ENCODE data around the gene ANKMY1.

Gene ANKMY1

DNA sequence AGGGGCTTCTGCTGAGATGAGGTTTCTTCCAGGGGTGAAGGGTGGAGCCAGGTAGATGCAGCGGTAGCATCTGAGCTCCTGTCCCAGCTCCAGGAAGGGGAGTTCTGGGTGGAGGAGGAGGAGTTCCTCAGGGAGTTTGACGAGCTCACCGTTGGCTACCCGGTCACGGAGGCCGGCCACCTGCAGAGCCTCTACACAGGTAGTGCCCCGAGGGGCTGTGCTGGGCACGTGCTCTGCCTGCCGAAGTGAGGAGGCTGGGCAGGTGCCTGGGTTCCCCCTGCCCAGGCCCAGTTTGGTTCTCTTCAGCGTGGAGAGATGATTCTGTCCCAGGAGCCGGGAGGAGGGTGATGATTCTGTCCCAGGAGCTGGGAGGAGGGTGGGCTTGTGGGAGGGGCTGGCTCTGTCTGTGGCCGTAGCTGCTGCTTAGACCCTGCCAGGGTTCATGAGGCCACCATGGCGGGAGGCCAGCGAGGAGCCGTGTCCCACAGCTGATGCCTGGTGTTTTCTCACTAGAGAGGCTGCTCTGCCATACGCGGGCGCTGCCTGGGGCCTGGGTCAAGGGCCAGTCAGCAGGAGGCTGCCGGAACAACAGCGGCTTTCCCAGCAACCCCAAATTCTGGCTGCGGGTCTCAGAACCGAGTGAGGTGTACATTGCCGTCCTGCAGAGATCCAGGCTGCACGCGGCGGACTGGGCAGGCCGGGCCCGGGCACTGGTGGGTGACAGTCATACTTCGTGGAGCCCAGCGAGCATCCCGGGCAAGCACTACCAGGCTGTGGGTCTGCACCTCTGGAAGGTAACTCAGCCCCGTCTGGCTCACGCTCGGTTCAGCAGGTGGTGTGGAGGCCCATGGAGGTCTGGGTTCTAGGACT lies 37.0 kb upstream of the ANKMY1 start:
- no peak for DNase-seq

DNA sequence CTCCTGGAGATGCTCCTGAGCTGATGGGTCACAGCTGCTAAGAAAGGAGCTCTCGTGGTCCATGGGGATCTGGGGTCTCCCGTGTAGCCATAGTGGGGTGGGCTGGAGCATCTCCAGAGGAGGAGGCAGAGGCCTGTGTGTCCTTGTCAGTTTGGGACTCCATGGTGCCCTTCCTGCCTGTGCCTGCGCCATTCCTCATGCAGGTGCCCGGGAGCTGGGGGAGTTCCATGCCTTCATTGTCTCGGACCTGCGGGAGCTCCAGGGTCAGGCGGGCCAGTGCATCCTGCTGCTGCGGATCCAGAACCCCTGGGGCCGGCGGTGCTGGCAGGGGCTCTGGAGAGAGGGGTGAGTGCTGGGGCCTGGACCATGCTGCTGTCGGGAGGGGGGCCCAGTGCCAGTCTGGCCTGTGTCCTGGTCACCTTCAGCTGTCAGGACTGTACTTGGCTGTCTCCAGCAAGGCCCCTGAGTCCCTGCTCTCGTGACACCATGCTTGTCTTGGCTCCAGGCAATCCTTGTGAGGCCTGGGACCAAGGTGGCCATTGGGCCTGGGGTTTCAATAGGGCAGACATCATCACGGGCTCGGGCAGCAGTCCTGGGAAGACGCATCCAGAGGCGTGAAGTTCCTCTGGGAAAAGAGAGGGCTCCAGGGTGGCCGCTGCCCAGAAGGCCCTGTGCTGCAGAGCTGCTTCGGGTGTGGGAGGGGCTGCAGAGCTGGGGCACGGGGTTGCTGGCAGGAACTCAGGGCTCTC lies 36.1 kb upstream of the ANKMY1 start:
- no peak for DNase-seq

DNA sequence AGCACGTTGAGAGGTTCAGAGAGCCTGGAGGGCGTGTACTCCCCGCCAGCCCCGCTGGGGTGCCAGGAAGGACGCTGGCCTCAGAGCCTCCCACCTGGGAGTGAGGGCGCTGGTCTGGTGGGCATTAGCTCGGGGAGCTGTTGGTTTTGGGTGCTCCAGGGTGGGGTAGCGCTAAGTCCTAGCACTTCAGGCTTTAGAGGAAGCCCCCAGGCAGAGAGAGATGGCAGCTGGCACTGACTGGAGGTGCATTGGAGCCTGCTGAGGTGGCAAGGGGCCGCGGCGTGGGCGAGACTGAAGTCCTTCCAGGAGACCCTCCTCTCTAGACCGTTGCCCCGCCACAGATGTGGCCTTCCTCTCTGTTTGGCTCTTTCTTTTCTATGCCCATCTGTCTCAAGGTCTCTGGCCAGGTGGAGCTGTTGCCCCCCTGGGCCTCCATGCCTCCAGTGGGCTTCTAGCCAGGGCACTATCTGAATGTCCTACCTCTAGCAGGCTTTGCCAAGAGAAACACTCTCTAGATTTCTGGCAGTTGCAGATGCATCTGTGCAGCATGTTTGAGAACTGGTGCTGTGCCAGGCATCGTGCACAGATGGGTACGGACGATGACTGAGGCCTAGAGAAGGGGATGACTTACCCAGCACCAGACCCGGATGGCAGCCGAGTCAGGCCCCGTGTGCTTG lies 35.4 kb upstream of the ANKMY1 start:
- no peak for DNase-seq

DNA sequence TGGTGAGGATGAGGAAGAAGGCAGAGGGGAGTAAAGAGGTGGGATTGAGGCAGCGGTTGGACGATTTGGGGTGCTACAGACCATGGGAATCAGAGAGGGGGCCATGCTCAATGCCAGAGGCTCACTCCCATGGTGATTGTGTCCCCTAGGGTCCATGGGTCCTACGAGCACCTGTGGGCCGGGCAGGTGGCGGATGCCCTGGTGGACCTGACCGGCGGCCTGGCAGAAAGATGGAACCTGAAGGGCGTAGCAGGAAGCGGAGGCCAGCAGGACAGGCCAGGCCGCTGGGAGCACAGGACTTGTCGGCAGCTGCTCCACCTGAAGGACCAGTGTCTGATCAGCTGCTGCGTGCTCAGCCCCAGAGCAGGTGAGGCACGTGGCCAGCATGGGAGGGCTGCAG lies 34.0 kb upstream of the ANKMY1 start:
- DNase-seq, result no peak

DNA sequence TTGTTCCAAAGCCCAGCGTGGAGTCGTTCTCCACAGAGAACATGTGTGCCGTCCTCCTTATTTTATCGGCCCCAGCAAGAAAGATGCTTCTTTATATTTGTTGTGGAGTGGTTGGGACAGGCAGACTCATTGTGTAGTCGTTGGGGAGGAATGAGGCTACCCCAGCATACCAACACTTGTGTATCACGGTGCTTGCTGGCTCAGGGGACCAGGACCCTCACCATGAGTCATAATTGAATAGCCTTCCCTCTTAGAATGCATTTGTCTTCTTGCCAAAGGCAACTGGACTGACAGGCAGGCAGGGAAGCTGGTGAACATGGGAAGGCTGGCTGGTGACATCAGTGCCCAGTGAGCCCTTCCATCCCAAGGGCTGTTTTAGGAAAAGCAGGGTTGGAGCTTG lies 33.4 kb upstream of the ANKMY1 start:
- DNase-seq, result no peak

DNA sequence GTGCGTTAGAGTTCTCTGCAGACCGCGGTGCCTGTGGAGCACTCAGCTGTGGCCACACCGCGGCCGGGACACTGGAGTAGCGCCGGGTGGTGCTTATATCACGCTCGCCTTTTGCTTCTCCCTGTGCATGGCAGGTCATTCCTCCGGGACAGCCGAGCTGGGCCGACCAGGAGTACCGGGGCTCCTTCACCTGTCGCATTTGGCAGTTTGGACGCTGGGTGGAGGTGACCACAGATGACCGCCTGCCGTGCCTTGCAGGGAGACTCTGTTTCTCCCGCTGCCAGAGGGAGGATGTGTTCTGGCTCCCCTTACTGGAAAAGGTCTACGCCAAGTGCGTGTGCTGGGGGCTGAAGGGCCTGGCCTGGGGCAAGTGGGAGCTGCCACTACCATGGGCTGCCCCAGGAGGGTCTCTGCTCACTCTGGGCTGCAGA lies 32.9 kb upstream of the ANKMY1 start:
- DNase-seq, result no peak

DNA sequence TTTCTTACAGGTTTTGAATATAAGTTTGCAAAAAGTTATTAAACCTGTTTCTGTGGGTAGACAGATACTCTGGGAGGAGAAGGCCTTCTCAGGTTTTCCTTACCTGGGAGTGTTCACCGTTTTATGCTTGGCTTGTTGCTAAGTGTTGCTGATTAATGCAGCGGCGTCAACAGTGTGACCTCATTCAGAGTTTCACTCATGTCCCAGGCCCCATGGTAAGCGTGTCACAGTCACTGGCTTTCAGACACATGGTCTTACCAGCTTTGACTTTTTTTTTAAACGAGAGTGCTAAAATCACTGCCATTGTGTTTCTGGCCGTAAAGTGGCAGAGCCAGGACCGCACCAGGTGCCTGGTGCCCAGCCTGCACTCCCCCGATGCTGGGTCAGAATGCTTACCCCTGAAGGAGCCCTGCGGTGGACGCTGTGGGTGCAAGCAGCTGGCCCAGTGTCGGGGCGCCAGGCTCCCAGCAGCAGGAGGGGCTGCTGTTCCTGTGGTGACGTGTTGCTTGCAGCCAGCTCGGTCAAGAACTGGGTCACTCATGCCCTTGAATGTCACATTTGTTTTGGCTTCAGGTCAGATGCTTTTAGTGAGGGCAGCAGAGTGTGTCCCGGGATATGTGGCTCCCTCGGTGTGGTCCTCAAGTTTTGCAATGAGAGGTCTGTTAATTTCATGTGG lies 32.2 kb upstream of the ANKMY1 start:
- no peak for DNase-seq

DNA sequence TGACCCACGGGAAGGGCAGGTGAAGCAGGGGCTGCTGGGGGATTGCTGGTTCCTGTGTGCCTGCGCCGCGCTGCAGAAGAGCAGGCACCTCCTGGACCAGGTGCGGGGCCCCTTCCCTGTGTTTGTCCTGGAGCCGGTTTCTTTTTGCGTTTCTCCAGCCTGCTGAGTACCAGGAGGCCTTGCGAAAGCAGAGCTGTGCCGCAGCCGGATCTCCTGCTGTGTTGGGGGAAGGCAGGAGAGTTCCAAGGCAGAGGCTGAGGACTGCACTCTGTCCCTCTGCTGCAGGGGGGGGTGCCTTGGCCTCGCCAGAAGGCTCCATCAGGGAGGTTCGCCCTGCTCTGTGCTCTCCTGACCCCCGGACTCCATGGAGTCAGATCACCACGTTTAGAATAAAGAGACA lies 31.6 kb upstream of the ANKMY1 start:
- no peak for DNase-seq

DNA sequence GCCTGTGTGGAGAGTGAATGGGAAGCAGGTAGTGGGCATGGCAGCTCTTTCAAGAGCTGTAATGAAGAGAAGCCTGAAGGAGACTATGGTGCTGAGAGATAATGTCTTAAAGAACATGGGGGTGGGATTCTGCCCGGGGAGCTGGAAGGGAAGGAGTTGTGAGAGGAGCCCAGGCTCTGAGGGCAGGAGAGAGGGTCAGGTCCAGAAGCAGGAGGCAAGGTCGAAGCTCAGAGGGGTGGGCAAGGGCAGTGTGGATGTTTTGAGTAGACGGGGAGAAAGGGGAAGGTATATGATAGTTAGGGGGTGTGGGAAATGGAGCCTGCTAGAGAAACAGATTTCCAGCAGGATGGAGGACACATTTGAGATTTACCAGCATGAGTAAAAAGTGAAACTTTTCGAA lies 30.9 kb upstream of the ANKMY1 start:
- no peak for DNase-seq

DNA sequence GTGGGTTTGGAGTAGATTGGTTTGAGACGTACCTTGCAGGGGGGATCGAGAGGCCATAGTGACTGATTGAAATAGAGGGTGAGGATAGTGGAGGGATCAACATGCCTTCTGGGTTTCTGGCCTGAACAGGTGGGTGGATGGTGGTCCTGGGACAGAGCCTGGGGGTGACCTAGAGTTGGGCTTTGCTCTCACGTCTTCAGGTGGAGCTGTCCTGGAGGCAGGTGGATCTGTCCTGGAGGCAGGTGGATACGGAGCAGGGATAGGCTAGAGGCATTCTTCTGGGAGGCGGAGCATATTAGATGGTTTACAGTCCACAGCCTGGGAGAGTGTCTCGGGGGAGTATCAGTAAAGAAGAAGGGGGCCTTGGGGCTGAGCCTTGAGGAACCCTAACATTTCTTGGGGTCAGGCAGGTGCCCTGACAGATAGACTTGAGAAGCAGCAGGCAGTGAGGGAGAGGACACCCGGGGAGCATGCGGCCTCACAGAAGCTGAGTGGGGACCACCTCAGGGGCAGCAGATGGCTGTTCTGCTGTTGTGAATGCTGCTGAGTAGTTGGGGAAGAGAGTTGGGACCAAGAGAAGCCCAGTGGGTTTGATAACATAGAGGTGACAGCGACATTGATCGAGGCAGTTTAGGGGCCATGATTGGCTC lies 30.3 kb upstream of the ANKMY1 start:
- no peak for DNase-seq

DNA sequence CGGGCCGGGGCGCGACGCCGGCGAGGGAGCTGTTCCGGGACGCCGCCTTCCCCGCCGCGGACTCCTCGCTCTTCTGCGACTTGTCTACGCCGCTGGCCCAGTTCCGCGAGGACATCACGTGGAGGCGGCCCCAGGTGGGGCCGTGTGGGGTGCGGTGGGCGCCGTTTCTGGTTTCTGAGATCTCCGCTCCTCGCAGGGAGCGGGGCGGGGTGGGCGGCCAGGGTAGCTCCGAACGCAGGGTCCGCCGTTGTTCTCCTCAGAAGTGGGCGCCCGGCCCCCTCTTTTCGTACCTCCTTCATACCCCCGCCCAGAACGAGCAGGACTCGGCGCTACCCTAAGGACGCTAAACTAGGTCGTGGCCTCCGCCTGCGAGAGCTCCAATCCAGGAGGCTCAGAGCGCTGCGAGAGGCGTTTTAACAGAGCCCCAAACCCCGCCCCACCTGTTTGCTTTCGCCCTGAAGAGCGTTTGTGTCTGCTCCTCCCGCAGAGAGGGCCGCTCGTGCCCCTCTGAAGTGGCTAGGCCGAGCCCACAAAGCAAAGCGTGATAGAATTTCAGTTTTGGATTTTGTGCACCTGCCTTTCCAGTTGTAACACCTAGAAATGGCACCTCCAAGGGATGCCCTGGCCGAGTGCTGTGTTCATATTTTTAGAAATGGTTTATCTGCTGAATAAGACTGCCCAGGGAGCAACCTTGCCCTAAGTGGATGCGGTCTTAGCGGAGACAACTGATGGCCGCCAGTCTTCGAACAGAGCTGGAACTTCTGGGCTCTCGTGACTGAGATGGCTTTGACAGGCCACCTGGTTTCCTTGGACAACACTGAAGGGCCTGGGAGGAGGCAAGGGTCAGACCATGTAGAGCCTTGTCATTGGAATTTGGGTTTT lies 29.4 kb upstream of the ANKMY1 start:
- DNase-seq, result peak in 1 of 2 donors; percentile 8

DNA sequence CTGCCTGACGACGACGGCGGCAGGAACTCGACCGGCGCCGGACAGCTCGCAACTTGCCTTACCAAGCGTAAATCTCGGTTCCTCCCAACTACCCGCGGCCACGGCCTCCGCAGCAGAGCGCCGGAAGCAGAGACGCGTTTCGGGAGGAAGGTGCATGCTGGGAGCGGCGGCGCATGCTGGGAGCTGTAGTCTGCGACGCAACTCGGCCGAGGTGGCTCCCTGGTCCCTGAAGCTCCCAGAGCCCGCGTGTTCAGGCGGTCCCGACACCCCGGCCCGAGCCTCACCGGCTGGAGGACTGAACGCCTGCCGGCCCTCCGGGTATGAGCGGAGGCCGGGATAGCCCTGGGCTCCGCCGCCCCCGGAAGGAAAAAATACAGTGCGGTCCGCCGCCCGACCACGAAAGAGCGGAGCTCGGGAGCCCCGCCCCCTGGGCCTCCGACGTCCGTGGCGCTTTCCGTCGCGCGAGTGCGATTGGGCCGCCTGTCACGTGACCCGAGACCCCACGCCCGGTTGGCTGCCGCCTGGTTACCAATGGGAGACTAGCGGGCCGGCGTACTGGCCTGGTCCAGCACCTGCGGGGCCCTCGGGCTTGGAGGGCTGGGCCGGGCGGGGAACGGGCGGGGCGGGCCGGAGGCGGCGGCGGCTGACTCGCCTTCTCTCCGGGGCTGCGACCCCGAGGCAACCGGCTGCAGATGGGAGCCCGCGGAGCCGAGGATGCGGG lies 28.6 kb upstream of the ANKMY1 start, which contains the start of gene CAPN10:
Gene CAPN10, plus strand, starts transcription at position 537 of the 721 bp plus-strand sequence. Its CDS starts 178 bp downstream, at position 715.
- peak; percentile 95 to 97 for DNase-seq

DNA sequence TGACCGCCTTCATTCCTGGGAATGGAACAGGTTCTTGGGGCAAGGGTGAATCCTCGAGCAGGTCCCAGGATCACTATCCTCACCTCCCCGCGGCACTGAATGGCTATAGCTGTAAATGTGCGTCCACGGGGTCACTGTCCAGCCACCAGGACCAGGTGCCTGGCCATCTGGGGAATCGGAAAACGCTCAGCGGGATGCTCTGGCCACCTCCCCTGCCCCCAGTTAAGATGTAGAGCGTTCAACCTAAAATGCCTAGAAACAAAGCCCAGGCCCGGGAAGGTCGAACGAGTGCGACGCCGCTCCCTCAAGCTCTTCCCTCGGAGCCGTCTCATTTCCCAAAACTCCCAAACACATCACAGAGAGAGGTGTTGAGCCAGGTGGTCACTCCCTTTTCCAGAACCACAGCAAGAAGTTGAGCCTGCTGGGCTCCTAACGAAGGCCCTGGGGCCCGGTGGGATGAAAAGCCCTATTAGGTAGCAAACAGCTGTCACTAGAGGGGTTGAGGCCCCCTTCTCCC lies 28.0 kb upstream of the ANKMY1 start:
- DNase-seq, result no peak

DNA sequence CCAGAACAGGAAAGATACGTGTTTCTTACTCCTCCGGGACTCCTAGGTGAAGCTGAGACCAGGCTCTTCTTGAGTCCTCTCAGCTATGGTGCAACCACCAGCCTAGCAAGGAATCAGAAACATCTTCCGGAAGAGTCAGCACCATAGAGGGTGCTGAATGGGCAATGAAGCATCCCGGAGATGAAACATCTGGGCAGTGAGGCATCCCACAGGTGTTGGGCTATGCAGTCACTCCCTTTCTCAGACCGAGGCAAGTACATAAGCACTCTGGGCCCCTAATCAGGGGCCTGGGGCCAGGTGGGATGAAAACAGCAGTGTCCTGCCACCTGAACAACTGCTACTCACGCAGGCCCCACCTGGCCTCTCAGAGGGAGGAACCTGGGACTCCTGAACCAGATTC lies 27.3 kb upstream of the ANKMY1 start:
- DNase-seq, result no peak

DNA sequence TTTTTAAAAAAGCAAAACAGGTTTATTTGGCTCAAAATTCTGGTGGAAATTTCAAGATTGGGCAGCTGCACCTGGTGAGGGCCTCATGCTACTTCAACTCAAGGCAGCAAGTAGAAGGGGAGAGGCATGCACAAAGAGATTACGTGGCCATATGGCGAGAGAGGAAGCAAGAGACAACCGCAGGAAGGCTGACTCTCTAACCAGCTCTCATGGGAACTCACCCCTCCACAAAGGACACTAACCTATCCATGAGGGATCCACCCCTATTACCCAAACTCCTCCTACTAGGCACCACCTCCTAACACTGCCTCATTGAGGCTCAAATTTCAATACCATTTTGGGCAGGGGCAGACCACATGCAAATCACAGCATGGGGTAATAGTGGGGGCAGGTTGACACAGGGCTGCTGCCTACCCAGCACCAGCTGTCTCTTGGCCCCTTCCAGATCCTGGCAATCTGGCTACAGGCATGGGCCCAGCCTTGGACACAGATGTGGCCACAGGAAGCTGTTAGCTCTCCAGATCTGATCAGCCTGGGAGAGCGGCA lies 26.8 kb upstream of the ANKMY1 start:
- peak; percentile 48 to 64 for DNase-seq

DNA sequence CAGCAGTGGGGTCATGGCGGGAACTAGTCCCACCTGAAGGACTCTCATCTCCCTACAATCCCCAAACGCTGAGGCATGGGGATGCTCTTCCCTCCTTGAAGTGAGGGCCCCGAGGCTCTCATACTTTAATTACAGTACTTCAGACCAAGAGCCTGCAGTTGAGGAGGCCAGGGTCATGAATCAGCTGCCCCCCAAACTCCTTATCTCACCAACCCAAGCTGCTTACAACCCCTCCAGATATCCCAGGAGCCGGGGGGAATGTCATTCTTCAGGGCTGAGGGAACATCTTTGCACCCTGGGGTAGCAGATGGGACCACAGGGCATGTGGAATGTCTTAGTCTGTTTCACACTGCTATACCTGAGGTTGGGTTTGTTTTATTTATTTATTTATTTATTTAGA lies 26.0 kb upstream of the ANKMY1 start:
- no peak for DNase-seq

DNA sequence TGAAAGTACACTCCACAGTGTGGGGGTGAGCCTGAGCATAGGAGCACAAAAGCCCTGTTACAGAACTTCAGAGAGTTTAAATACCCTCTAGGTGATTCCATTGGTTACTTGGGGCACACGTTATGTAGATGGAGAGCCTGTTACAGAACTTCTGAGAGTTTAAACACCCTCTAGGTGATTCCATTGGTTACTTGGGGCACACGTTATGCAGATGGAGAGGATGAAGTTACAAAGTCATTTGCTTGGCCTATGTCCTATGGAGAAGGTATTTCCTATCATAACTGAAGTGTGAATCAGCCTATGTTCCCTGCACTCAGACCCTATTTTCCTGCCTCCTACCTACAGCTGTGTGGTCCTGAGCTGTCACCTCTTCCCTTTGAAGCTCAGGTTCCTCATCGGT lies 25.0 kb upstream of the ANKMY1 start:
- no peak for DNase-seq

DNA sequence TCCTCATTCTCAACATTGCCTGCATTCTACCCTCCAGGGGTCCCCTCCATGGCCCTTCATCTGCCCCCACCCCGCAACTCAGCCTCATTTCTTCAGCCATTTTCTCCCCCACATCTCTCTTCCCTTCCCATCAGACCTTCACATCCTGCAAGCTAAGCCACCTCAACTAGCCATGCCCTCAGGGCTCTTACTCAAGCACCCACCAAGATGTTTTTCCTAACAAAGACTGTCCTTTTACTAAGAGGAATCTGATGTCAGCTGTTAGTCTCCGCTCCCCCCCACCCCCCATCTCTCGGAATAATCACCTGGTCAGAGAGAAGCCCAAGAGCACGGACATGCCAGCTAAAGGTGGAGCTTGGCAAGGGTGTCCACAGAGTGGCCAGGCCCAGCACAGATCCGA lies 24.0 kb upstream of the ANKMY1 start:
- no peak for DNase-seq

DNA sequence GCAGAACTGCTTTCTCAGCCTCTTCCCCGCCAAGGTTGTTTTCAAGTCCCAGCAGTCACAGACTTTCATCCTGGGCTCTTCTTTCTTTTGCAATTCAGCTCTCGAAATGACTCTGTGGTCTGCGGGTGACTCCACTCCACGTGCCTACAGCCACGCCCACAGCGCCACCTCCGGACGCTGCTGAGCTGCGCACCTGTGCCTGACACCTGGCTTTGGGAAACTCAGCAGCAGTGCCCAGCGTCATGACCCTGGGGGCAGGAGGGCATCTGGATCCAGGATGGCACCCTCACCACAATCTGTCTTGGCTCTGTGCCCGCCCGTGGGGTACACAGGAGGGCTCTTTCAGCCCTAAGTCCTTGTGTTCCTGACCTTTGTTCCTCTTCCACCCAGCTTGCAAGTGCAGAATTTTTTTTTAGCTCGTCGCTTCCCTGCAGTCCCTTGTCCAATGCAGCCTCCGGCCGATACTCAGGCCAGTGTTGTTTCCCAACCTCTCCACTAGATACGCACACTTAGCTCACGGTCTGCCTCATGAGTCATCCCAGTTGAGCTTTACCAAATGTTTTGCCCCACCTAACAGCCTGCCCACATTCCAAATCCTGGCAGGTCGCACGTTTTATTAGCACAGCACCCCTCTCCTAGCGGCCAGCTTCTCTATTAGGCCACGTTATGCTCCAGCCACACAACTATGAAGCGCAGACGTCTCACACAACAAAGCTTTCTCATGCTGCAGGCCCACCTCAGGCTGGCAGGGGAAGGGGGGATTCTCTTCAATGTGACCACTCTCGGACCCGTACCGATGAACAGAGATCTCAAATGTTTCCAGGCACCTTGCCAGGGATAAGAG lies 22.2 kb upstream of the ANKMY1 start:
- peak; percentile 64 to 72 for DNase-seq

Measured in inflammatory macrophage treated with lipopolysaccharide for 1 hour (primary cell).